ENCODE results near the gene TSPAN4. TPM values are rescaled to one million over a fixed set of nuclear protein-coding genes. Genes with fewer than 3 reads are reported as not detected.

TSPAN4 gene
- total RNA-seq, 4 donors from 2014 or later, result 145 to 234 (median 175) TPM

GRCh38 chr11:887589-887988 lies 44.9 kb downstream of the TSPAN4 start:
- TF ChIP-seq CTCF (IDR thresholded peaks at IDR 0.05), result no peak
- no peak for DNase-seq (ENCODE audit: low spot score)
- ATAC-seq (ENCODE audit: low FRiP score), result no peak

GRCh38 chr11:888310-889212 lies 45.9 kb downstream of the TSPAN4 start:
- TF ChIP-seq CTCF (IDR thresholded peaks at IDR 0.05), result no peak
- DNase-seq (ENCODE audit: low spot score) (no peak), ATAC-seq (ENCODE audit: low FRiP score) (no peak)

GRCh38 chr11:889257-889656 lies 46.6 kb downstream of the TSPAN4 start:
- ATAC-seq (ENCODE audit: low FRiP score), result no peak
- TF ChIP-seq CTCF (IDR thresholded peaks at IDR 0.05), result no peak
- no peak for DNase-seq (ENCODE audit: low spot score)

DNA sequence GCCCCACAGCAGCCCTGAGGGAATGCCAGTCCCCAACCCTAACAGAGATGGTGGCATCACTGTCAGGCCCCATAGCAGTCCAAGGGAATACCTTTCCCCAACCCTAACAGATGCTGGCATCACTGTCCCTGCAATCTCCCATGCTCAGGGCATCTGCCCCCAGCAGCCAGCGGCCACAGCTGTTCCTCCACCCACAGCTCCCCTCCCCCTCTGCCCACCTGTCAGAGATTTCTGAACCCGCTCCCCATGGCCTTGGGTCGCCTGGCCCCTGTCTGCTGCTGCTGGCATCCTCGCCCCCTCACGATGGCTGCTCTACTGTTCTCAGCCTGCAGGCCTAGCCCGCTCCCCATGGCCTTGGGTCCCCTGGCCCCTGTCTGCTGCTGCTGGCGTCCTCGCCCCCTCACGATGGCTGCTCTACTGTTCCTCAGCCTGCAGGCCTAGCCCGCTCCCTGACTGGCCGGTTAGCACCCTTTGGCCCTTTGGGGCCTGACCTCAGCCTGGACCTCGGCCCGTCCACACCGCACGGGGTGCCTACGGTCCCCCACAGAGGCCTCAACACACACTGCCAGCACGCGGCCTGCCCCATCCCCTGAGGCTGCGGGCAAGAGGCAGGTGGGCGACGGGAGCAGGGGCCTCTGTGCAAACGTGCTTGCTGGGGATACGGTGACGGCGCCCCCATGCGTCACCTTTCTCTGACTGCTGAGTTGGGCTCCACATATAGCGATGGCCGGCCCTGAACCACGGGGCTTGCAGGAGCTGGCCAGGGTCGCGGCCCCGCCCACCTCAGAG lies 47.2 kb downstream of the TSPAN4 start:
- no peak for TF ChIP-seq CTCF (IDR thresholded peaks at IDR 0.05)
- DNase-seq (ENCODE audit: low spot score) (no peak), ATAC-seq (ENCODE audit: low FRiP score) (no peak)

DNA sequence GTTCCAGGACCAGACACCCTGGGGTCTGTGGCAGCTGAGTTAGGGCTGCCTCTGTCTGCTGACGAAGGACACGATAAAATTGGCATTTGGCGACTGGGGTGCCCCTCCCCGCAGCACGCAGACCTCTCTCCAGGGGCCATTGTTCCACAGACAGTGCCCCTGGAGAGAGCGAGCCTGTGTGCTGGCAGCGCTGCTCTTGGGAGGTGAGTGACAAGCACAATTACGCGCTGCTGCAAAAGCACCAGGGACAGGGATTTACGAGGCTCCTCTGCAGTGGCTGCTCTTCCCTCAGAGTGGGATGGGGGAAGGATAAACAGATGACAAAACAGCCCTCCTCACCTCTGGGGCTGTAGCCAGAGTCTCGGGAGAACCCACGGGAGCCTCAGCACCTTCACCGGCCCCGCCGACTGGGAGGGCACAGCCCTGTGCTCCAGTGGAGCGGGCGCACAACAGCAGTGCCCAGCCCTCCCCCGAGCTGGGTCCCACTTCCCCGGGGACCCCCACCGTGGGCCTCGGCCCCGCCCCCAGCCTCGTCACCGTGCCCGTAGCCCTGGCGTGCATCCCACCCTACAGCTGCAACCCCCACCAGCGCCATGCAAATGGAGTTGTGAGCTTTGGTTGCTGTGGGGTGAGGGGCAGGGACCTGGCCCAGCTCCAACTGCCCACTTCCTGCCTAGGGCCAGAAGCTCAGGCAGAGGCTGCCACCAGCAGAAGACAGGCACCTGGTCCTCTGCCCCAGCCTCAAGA lies 48.3 kb downstream of the TSPAN4 start:
- ATAC-seq (ENCODE audit: low FRiP score), result no peak
- DNase-seq (ENCODE audit: low spot score), result no peak
- TF ChIP-seq CTCF (IDR thresholded peaks at IDR 0.05), result no peak

DNA sequence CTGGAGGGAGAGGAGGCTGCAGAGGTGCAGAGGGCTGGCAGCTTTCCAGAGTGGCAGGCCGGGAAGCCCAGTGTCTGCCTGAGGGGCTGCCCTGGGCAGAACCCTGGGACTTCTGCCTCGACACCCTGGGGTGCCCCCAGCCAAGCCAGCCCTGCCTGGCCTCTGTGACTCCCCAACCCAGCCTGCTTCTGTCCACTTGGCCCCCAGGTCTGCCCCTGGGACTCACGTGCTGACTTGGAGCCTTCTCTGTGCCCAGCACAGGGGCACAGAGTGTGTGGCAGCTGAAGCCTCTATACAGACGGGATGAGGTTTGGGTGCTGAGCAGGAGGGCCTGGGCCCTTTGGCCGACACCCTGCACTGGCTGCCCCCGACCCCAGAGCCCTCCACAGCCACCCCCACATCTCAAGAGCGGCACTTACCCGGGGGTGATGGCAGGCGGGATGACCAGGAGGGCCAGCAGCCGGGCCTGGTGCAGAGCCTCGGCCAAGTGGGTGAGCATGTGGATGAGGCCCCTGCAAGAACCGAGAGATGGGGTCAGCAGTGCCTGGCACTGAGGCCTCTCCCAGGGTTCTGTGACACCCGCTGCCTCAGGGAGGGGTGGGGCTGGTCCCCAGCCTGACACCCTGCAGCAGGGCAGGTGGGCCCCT lies 50.5 kb downstream of the TSPAN4 start:
- TF ChIP-seq CTCF (IDR thresholded peaks at IDR 0.05), result no peak
- no peak for DNase-seq (ENCODE audit: low spot score)
- ATAC-seq (ENCODE audit: low FRiP score), result no peak

Measured in omental fat pad (tissue), 4 donors.